Kidney (tissue), 14 donors: ENCODE data around the gene PI4K2A. TPM values are rescaled to one million over a fixed set of nuclear protein-coding genes. Genes with fewer than 3 reads are reported as not detected.

Experiments
- DNase-seq, 5 donors: peaks; one replicate each; pipeline ENCODE4 v3.0.0-alpha.2; 2013 to 2020
- FAIRE-seq: peaks from 2 replicates; lab custom pipeline; 2012; peaks lifted over from hg19 to GRCh38; lab: Jason Lieb, UNC
- H3K27ac ChIP-seq, 2 donors: one replicate each; pipeline ENCODE4 v1.7.0; 2013; ENCODE audit warnings: low read depth in 2 of 2, low read length in 2 of 2, inconsistent platforms in 1 of 2
- H3K27me3 ChIP-seq: one replicate; pipeline ENCODE4 v1.7.1; 2013; ENCODE audit warnings: low read length, inconsistent platforms; ENCODE audit not compliant: control insufficient read depth, insufficient read depth
- H3K36me3 ChIP-seq, 3 donors: one replicate each; pipeline versions ENCODE4 v1.7.0 to v1.7.1; 2013; ENCODE audit warnings: low read length in 3 of 3, control low read depth in 1 of 3, inconsistent platforms in 1 of 3; ENCODE audit not compliant: insufficient read depth in 3 of 3, control insufficient read depth in 2 of 3
- H3K4me1 ChIP-seq, 3 donors: one replicate each; pipeline versions ENCODE4 v1.7.0 to v1.7.1; 2013; ENCODE audit warnings: low read length in 3 of 3, inconsistent platforms in 1 of 3, low read depth in 1 of 3; ENCODE audit not compliant: control insufficient read depth in 2 of 3, insufficient read depth in 2 of 3
- H3K4me3 ChIP-seq, 3 donors: one replicate each; pipeline versions ENCODE4 v1.7.0 to v1.8.1; 2013; ENCODE audit warnings: low read length in 3 of 3, control low read depth in 1 of 3, inconsistent platforms in 1 of 3
- H3K9ac ChIP-seq, 3 donors: one replicate each; pipeline versions ENCODE4 v1.7.0 to v1.7.1; 2013; ENCODE audit warnings: low read length in 3 of 3, control low read depth in 1 of 3, inconsistent platforms in 1 of 3
- H3K9me3 ChIP-seq, 3 donors: one replicate each; pipeline versions ENCODE4 v1.7.0 to v1.7.1; 2013; ENCODE audit warnings: low read length in 3 of 3, control low read depth in 1 of 3, inconsistent platforms in 1 of 3; ENCODE audit not compliant: control insufficient read depth in 2 of 3, insufficient read depth in 1 of 3
- CTCF ChIP-seq: IDR thresholded peaks from 3 replicates; pipeline ENCODE4 v1.5.1; 2012; ENCODE audit warnings: mild to moderate bottlenecking, moderate library complexity, borderline replicate concordance; ENCODE audit not compliant: insufficient read depth; ENCODE audit errors: extremely low read depth
- intact Hi-C: fragments of 100-400 bp; cut with DNase I; formaldehyde crosslinking; loops from one replicate; pipeline ENCODE4 v1.11.1; 2022
- polyA plus RNA-seq: library from polyadenylated mRNA; stranded (reverse); fragments of 350-450 nt; fragmentation: Illumina TruSeq; extraction: RNeasy Lipid Tissue Mini Kit (QIAGEN cat#74804); gene quantifications from one replicate; pipeline ENCODE4 v1.2.3, GENCODE V29; 2014; ENCODE audit warnings: low read depth, low replicate concordance; ENCODE audit not compliant: insufficient read depth
- total RNA-seq: library from RNA; stranded (reverse); fragmentation: NEBNext Ultra II Directional; extraction: Animal tissue kit (Norgen Biotek cat#: 25700); gene quantifications from one replicate; pipeline ENCODE4 v1.2.1, GENCODE V29; 2021
- donor health status: control.
- donor health status: control.
- donor health status: control.
- donor health status: control.
- donor health status: control.
- donor health status: DM: yes; HTN: yes; CAD: no.
- donor health status: Normal renal cell carcinoma (clear cell type).

PI4K2A gene
- total and polyA plus RNA-seq, 2 donors from 2014 or later: 14.2 to 17.3 TPM

- DNase-seq (no peak), FAIRE-seq (no peak)
- intact Hi-C loops: no loop called here
- H3K9ac ChIP-seq: no peak overlapping the region
- no peaks in the 10 kb centered on the region for H3K9me3 ChIP-seq
- H3K27ac ChIP-seq: peak overlapping the region in 1 of 2 donors; percentile 35
- no peaks in the 10 kb centered on the region for H3K27me3 ChIP-seq
- no peak for TF ChIP-seq CTCF
- peaks cover 2 to 23% (median 23%) of the 10 kb centered on the region in 3 donors for H3K4me1 ChIP-seq
- peak overlapping the region in 2 of 3 donors; percentile 2 to 82 for H3K4me3 ChIP-seq
- H3K36me3 ChIP-seq: peaks cover 0 to 2% (median 0%) of the 10 kb centered on the region in 3 donors
Observed at GRCh38 chr10:97684866-97685394, 44.5 kb downstream of the PI4K2A start.

GRCh38 chr10:97685395-97685958 lies 45.0 kb downstream of the PI4K2A start:
- Histone ChIP-seq H3K27ac (no peak overlapping the region), H3K4me1 (peaks cover 2 to 23% (median 23%) of the 10 kb centered on the region in 3 donors), H3K9me3 (no peaks in the 10 kb centered on the region), H3K4me3 (peak overlapping the region in 2 of 3 donors; percentile 2 to 82), H3K9ac (peak overlapping the region in 1 of 3 donors; percentile 86), H3K36me3 (no peaks in the 10 kb centered on the region), H3K27me3 (no peaks in the 10 kb centered on the region)
- FAIRE-seq: no peak
- no peak for TF ChIP-seq CTCF
- DNase-seq: peak in 2 of 5 donors; percentile 10 to 37
- intact Hi-C loops: no loop called here

- DNase-seq (no peak), FAIRE-seq (no peak)
- peaks cover 2 to 23% (median 23%) of the 10 kb centered on the region in 3 donors for H3K4me1 ChIP-seq
- no peaks in the 10 kb centered on the region for H3K9me3 ChIP-seq
- no peaks in the 10 kb centered on the region for H3K36me3 ChIP-seq
- H3K27ac ChIP-seq: peak overlapping the region; percentile 94 to 95
- intact Hi-C loops: no loop called here
- H3K4me3 ChIP-seq: peak overlapping the region; percentile 60 to 82 (median 60)
- H3K27me3 ChIP-seq: no peaks in the 10 kb centered on the region
- H3K9ac ChIP-seq: peak overlapping the region; percentile 45 to 93 (median 86)
- TF ChIP-seq CTCF: no peak
Observed at GRCh38 chr10:97686301-97686961, 46.0 kb downstream of the PI4K2A start.
